Stimulated activated CD4-positive, alpha-beta T cell treated with anti-CD3 and anti-CD28 coated beads, Interleukin-12 subunit alpha, Interleukin-12 subunit beta, amount 100 ng/mL, for 48 hours (primary cell): ENCODE results near the gene JDP2.

Experiments
- DNase-seq, 3 donors: peaks; one replicate each; pipeline ENCODE4 v3.0.0-alpha.2; 2020; ENCODE audit warnings: low read depth in 2 of 3, low spot score in 1 of 3

JDP2 gene

GRCh38 chr14:75435473-75435872 is 7.7 kb downstream of the JDP2 start:
- no peak for DNase-seq

GRCh38 chr14:75437201-75438143 is 9.7 kb downstream of the JDP2 start:
- no peak for DNase-seq

GRCh38 chr14:75438486-75439080 is 10.8 kb downstream of the JDP2 start:
- no peak for DNase-seq

- DNase-seq, result no peak
Measured at GRCh38 chr14:75439989-75440388, 12.2 kb downstream of the JDP2 start.

- DNase-seq, result no peak
Measured at GRCh38 chr14:75440733-75441477, 13.1 kb downstream of the JDP2 start.

GRCh38 chr14:75441728-75442127 is 13.9 kb downstream of the JDP2 start:
- DNase-seq, result no peak

- DNase-seq, result no peak
Measured at GRCh38 chr14:75442166-75442565, 14.3 kb downstream of the JDP2 start.

- no peak for DNase-seq
Measured at GRCh38 chr14:75442642-75443041, 14.8 kb downstream of the JDP2 start.

GRCh38 chr14:75443203-75443969 is 15.6 kb downstream of the JDP2 start:
- DNase-seq, result no peak

- DNase-seq, result no peak
Measured at GRCh38 chr14:75445236-75445635, 17.4 kb downstream of the JDP2 start.

- no peak for DNase-seq
Measured at GRCh38 chr14:75445963-75446362, 18.1 kb downstream of the JDP2 start.

GRCh38 chr14:75446447-75446846 is 18.6 kb downstream of the JDP2 start:
- no peak for DNase-seq

- no peak for DNase-seq
Measured at GRCh38 chr14:75448209-75448608, 20.4 kb downstream of the JDP2 start.

- no peak for DNase-seq
Measured at GRCh38 chr14:75449036-75449435, 21.2 kb downstream of the JDP2 start.

- DNase-seq, result no peak
Measured at GRCh38 chr14:75449696-75450095, 21.9 kb downstream of the JDP2 start.

- DNase-seq, result no peak
Measured at GRCh38 chr14:75450381-75451276, 22.8 kb downstream of the JDP2 start.

GRCh38 chr14:75452324-75452723 is 24.5 kb downstream of the JDP2 start:
- DNase-seq, result no peak

- no peak for DNase-seq
Measured at GRCh38 chr14:75452900-75453816, 25.3 kb downstream of the JDP2 start.

- no peak for DNase-seq
Measured at GRCh38 chr14:75453817-75454434, 26.1 kb downstream of the JDP2 start.
